HCT116 (cell line): ENCODE measurements around the gene ZNF691.

Experiments used
- CTCF ChIP-seq, 3 experiments: fragments of 200-600 bp in 1 of 3; sonication (generic) in 1 of 3; IDR thresholded peaks in 2 of 3; conservative IDR thresholded peaks in 1 of 3; 2 replicates each; pipeline ENCODE4 v1.5.1; 2012 to 2017; ENCODE audit warnings: low read depth in 2 of 3, low read length in 2 of 3, antibody characterized with exemption in 1 of 3, borderline replicate concordance in 1 of 3, control low read depth in 1 of 3, mild to moderate bottlenecking in 1 of 3, mixed read lengths in 1 of 3, mixed run types in 1 of 3, moderate library complexity in 1 of 3; ENCODE audit not compliant: insufficient read depth in 1 of 3
- EZH2 ChIP-seq: fragments of 200-600 bp; sonication (generic); IDR thresholded peaks from 2 replicates; pipeline ENCODE4 v1.6.1; 2017; ENCODE audit warnings: antibody characterized with exemption, mixed run types
- JUND ChIP-seq: IDR thresholded peaks from 2 replicates; pipeline ENCODE4 v1.6.1; 2012
- REST ChIP-seq: IDR thresholded peaks from 2 replicates; pipeline ENCODE4 v1.6.1; 2012; ENCODE audit warnings: low read depth
- SIN3A ChIP-seq: IDR thresholded peaks from 2 replicates; pipeline ENCODE4 v1.6.1; 2012; ENCODE audit warnings: low read depth
- ZBTB33 ChIP-seq: IDR thresholded peaks from 2 replicates; pipeline ENCODE4 v1.6.1; 2011; ENCODE audit warnings: mild to moderate bottlenecking, low read length, moderate library complexity; ENCODE audit not compliant: insufficient replicate concordance; ENCODE audit errors: extremely low read depth

GRCh38 chr1:42820813-42821212 lies 25.6 kb upstream of the ZNF691 start:
- TF ChIP-seq EZH2 = no peak
- TF ChIP-seq CTCF (IDR thresholded peaks at IDR 0.05 in 2 of 3, conservative IDR thresholded peaks at IDR 0.05 in 1 of 3; ENCODE audit: borderline replicate concordance in 1 of 3, insufficient read depth in 1 of 3, low read depth in 2 of 3, low read length in 2 of 3) = no peak
- TF ChIP-seq ZBTB33 = no peak
- no peak for TF ChIP-seq SIN3A
- TF ChIP-seq JUND = no peak
- TF ChIP-seq REST = no peak
